Measurements from ENCODE around the gene HOXD4. TPM values are rescaled to one million over a fixed set of nuclear protein-coding genes. Genes with fewer than 3 reads are reported as not detected.

HOXD4 gene
- total RNA-seq, 4 donors from 2014 or later = 1.0 to 14.2 (median 1.9) TPM

DNA sequence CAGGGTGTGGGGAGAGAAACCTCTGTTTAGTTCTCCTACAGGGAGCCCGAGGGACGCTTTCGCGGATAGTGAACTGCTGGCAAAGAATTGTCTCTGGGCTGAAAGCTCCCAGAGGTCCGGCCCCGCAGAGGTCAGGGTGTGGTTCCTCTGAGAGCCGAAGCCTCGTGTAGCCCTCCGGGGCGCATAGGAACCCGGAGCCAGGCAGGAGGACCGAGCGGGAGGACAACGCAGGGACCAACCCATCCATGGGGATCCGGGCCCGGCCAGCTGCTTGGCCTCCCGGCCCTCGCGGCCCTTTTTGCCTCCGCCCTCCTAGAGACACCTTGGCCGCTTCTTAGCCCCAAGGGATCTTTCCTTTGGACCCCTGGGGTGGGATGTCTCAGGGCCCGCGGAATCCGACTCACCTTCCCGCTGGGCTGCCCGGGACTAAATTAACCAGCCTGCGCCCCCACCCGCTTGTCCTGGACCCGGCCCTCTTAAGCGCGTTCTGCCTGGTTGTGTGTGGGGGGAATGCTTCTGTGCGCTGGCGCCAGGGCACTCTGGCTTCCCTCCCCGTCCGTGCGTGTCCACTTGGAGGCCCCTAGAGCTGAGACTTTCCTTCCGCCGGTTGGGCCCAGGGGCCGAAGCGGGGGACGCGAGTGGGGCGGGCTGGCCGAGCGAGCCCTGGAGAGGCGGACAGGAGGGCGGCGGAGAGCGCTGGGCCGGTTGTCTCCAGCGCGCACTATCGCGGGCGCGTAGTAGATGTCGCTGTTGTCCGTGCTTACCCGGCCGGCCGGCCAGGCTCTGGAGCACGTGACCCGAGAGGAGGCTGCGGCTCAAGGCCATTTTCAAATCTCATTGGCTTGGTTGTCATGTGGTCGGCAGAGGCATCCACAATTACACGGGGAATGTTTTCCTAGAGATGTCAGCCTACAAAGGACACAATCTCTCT is 35.2 kb upstream of the HOXD4 start, which contains the start of gene HOXD10:
TSS of gene HOXD10 (plus strand) at position 896 of the 931 bp plus-strand sequence. CDS start 56 bp downstream, outside the sequence.
- TF ChIP-seq, protein P1, sequence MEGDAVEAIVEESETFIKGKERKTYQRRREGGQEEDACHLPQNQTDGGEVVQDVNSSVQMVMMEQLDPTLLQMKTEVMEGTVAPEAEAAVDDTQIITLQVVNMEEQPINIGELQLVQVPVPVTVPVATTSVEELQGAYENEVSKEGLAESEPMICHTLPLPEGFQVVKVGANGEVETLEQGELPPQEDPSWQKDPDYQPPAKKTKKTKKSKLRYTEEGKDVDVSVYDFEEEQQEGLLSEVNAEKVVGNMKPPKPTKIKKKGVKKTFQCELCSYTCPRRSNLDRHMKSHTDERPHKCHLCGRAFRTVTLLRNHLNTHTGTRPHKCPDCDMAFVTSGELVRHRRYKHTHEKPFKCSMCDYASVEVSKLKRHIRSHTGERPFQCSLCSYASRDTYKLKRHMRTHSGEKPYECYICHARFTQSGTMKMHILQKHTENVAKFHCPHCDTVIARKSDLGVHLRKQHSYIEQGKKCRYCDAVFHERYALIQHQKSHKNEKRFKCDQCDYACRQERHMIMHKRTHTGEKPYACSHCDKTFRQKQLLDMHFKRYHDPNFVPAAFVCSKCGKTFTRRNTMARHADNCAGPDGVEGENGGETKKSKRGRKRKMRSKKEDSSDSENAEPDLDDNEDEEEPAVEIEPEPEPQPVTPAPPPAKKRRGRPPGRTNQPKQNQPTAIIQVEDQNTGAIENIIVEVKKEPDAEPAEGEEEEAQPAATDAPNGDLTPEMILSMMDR (IDR thresholded peaks at IDR 0.05) = no peak
- DNase-seq (ENCODE audit: low spot score) = no peak
- ATAC-seq (ENCODE audit: low FRiP score) = no peak

DNA sequence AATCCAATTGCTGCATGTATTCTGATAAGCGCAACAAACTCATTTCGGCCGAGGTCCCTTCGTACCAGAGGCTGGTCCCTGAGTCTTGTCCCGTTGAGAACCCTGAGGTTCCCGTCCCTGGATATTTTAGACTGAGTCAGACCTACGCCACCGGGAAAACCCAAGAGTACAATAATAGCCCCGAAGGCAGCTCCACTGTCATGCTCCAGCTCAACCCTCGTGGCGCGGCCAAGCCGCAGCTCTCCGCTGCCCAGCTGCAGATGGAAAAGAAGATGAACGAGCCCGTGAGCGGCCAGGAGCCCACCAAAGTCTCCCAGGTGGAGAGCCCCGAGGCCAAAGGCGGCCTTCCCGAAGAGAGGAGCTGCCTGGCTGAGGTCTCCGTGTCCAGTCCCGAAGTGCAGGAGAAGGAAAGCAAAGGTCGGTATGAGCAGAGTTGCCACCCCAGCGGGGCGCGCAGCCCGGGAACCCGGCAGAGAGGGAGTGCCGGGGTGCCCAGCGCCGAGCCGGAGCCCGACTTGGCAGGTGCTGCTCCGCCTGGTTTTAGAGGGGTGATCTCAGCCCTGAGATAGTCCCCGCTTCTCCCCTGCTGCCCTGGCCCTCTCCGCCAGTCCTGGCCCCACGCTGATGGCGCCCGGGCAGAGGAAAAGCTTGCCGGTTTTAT is 34.1 kb upstream of the HOXD4 start:
- TF ChIP-seq, protein P1 (IDR thresholded peaks at IDR 0.05) = no peak
- ATAC-seq (ENCODE audit: low FRiP score) (no peak), DNase-seq (ENCODE audit: low spot score) (no peak)

DNA sequence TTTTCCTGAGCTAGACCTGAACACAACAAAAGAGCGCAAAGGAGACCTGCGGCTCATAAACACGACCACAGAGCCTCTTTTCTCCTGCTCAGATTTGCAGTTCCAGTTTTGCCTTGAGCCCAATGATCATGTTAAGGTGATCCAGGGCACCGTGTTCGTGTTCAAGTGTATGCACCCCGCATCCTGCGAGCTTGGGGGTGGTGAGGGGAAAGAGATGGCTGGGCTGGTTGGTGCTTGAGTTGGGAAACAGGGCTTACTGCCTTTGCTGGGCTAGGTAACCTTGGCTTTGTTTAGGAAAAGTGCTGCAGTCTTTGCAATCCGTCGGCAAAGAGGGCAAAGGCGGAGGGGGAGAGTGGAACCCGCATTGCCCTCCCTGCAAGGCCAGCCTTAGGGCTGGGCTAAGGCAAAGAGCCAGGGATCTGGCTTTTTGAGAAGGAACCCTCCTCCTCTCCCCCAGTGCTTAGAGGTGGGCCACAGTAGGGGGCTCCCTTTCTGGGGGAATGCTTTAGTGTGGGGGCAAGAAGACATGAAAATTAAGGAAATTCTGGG is 33.5 kb upstream of the HOXD4 start:
- ATAC-seq (ENCODE audit: low FRiP score) (no peak), DNase-seq (ENCODE audit: low spot score) (no peak)
- TF ChIP-seq, protein P1 (IDR thresholded peaks at IDR 0.05) = no peak

DNA sequence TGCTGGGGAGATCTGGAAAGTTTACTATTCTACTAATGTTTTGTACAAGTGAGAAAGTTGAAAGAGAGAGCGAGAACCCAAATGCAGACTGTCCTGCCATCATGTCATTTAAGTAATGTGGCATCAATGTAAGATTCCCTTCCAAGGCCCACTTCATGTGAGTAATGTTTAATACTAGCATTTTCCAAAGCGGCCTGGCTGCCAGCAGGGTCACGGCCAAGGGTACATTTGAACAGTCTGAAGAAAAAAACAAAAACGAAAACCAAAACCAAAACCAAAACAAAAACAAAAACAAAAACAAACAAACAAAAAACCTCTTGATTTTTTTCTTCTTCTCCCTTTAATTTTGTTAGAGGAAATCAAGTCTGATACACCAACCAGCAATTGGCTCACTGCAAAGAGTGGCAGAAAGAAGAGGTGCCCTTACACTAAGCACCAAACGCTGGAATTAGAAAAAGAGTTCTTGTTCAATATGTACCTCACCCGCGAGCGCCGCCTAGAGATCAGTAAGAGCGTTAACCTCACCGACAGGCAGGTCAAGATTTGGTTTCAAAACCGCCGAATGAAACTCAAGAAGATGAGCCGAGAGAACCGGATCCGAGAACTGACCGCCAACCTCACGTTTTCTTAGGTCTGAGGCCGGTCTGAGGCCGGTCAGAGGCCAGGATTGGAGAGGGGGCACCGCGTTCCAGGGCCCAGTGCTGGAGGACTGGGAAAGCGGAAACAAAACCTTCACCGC is 32.6 kb upstream of the HOXD4 start:
- ATAC-seq (ENCODE audit: low FRiP score) (no peak), DNase-seq (ENCODE audit: low spot score) (no peak)
- TF ChIP-seq, protein P1 (IDR thresholded peaks at IDR 0.05) = no peak

DNA sequence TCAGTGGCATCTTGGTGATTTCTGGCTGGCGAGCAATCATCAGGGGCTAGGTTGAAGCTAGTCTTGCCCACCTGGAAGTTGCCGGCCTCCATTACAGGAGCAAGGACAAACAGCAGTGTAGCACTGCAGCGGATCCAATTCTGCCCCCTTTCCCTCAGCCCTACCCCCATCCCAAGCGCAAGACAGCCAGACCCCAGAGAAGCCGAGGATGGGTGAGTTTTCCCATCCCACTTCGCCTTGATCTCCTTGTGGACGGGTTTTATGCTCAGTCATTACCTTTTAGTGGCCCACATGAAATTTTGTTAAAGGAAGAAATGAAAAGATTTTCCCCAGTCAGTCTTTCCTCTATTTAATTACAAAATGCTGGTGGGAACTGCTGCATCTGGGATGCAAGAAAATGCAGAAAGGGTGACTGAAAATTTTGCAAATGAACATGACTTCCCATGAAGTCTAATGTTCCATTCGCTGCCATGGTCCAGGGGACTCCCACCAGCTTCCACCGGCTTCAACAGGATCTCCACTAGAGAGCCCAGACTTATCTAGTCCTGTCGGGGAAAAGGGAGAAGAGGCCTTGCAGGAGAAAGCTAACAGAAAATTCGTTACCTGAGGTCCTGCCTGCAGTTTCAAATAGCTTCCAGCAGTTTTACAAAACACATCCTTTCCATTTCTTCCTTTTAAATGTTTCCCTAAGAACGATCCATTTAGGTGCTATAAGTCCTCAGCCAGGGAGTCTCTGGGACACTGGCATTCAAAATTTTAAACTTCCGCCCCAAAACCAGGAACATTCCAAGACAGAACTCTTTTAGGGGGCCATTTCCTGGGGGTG is 30.8 kb upstream of the HOXD4 start:
- ATAC-seq (ENCODE audit: low FRiP score) (no peak), DNase-seq (ENCODE audit: low spot score) (no peak)
- TF ChIP-seq, protein P1 (IDR thresholded peaks at IDR 0.05) = no peak

Data from omental fat pad (tissue), 4 donors.